Endodermal cell (in vitro differentiated cells): ENCODE data around the gene NPEPPS. TPM values are rescaled to one million over a fixed set of nuclear protein-coding genes. Genes with fewer than 3 reads are reported as not detected.

Source experiments
- DNase-seq: peaks from one replicate; pipeline ENCODE4 v3.0.0-alpha.2; 2017
- H3K27ac ChIP-seq: 2 replicates; pipeline ENCODE4 v1.5.1; 2013; ENCODE audit warnings: mild to moderate bottlenecking, low read depth, low read length, moderate library complexity
- H3K27me3 ChIP-seq: 2 replicates; pipeline ENCODE4 v1.6.1; 2013; ENCODE audit warnings: mild to moderate bottlenecking, low read length, moderate library complexity; ENCODE audit not compliant: insufficient read depth, control insufficient read depth, poor library complexity, severe bottlenecking
- H3K36me3 ChIP-seq: 2 replicates; pipeline ENCODE4 v1.7.0; 2013; ENCODE audit warnings: mild to moderate bottlenecking, low read length, moderate library complexity; ENCODE audit not compliant: control insufficient read depth, insufficient read depth
- H3K4me1 ChIP-seq: one replicate; pipeline ENCODE4 v1.7.0; 2013; ENCODE audit warnings: low read length; ENCODE audit not compliant: control insufficient read depth, insufficient read depth
- H3K4me3 ChIP-seq: 2 replicates; pipeline ENCODE4 v1.5.1; 2013; ENCODE audit warnings: mild to moderate bottlenecking, low read length, moderate library complexity
- H3K9ac ChIP-seq: 2 replicates; pipeline ENCODE4 v1.6.1; 2013; ENCODE audit warnings: mild to moderate bottlenecking, low read length, moderate library complexity; ENCODE audit not compliant: poor library complexity, severe bottlenecking; ENCODE audit errors: extremely low read depth
- H3K9me3 ChIP-seq: 2 replicates; pipeline ENCODE4 v1.6.1; 2013; ENCODE audit warnings: mild to moderate bottlenecking, low read length, moderate library complexity; ENCODE audit not compliant: control insufficient read depth
- H3K27ac Mint-ChIP-seq: 2 replicates; pipeline ENCODE4 v1.8.0; 2020; ENCODE audit warnings: mixed read lengths
- H3K27me3 Mint-ChIP-seq: 2 replicates; pipeline ENCODE4 v1.8.0; 2021; ENCODE audit warnings: mild to moderate bottlenecking, mixed read lengths; ENCODE audit not compliant: insufficient read depth
- H3K36me3 Mint-ChIP-seq: 2 replicates; pipeline ENCODE4 v1.8.0; 2020; ENCODE audit warnings: low read depth, mixed read lengths
- H3K4me1 Mint-ChIP-seq: 2 replicates; pipeline ENCODE4 v1.8.0; 2020; ENCODE audit warnings: mixed read lengths
- H3K4me3 Mint-ChIP-seq: 2 replicates; pipeline ENCODE4 v1.8.0; 2020; ENCODE audit warnings: mild to moderate bottlenecking, moderate library complexity, mixed read lengths
- H3K9me3 Mint-ChIP-seq: 2 replicates; pipeline ENCODE4 v1.8.0; 2020; ENCODE audit warnings: mild to moderate bottlenecking, mixed read lengths
- WGBS, 2 experiments: methylation state at CpG; one replicate each; pipeline versions ENCODE4 v1.1.5 to v1.1.7; 2013; ENCODE audit warnings: missing lambda C conversion rate in 2 of 2, mixed read lengths in 1 of 2; ENCODE audit not compliant: insufficient coverage in 1 of 2, insufficient read length in 1 of 2; 5-methylcytosine and 5-hydroxymethylcytosine counted together
- total RNA-seq, 2 donors: library from RNA; stranded (reverse); fragmentation: NEBNext Ultra II Directional in 1 of 2; extraction: Animal tissue kit (Norgen Biotek cat#: 25700) in 1 of 2; gene quantifications; 2 replicates in 1 of 2; 3 replicates in 1 of 2; pipeline ENCODE4 v1.2.1, GENCODE V29; 2021
- TF ChIP-seq, protein P1 (sequence below): fragments of 200-600 bp; sonication (generic); conservative IDR thresholded peaks from 2 replicates; pipeline ENCODE4 v1.5.0; 2021; ENCODE audit warnings: antibody characterized with exemption, mild to moderate bottlenecking

NPEPPS gene
- total RNA-seq, 2 donors from 2014 or later, result 178 to 194 TPM

DNA sequence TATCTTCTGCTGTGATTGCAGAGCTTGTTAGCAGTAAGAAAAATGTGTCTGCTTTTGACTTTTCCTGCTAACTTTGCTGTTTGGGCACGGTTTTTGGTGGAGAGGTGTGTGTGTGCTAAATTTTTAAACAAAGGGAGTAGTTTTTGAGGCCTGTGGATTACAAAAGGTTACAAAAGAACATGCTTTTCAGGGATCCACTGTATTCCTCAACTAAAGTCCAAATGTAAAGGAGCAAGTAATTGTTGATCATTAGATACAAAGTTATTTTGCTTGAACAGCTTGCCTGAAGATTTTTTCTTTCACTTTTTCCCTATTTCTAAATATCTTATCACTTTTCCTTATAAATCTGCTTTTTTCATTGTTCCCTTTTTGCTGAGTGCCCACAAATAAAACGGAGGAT, 120.8 kb downstream of the NPEPPS start:
- peak overlapping the region; percentile 99 for H3K4me3 ChIP-seq
- H3K27ac ChIP-seq, result no peak overlapping the region
- Mint-ChIP-seq H3K9me3 (no peaks in the 10 kb centered on the region), H3K27me3 (no peaks in the 10 kb centered on the region), H3K4me3 (peak overlapping the region; percentile 88), H3K27ac (peak overlapping the region; percentile 82), H3K36me3 (peaks cover 53% of the 10 kb centered on the region), H3K4me1 (peaks cover 24% of the 10 kb centered on the region)
- TF ChIP-seq, protein P1, sequence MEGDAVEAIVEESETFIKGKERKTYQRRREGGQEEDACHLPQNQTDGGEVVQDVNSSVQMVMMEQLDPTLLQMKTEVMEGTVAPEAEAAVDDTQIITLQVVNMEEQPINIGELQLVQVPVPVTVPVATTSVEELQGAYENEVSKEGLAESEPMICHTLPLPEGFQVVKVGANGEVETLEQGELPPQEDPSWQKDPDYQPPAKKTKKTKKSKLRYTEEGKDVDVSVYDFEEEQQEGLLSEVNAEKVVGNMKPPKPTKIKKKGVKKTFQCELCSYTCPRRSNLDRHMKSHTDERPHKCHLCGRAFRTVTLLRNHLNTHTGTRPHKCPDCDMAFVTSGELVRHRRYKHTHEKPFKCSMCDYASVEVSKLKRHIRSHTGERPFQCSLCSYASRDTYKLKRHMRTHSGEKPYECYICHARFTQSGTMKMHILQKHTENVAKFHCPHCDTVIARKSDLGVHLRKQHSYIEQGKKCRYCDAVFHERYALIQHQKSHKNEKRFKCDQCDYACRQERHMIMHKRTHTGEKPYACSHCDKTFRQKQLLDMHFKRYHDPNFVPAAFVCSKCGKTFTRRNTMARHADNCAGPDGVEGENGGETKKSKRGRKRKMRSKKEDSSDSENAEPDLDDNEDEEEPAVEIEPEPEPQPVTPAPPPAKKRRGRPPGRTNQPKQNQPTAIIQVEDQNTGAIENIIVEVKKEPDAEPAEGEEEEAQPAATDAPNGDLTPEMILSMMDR, result no peak
- no peak for DNase-seq
- 88 to 100% methylated on average over 1 to 2 of the region's 2 CpGs for WGBS, 2 experiments
- no peaks in the 10 kb centered on the region for H3K27me3 ChIP-seq
- H3K36me3 ChIP-seq, result peaks cover 53% of the 10 kb centered on the region
- peaks cover 8% of the 10 kb centered on the region for H3K4me1 ChIP-seq
- no peak overlapping the region for H3K9ac ChIP-seq
- H3K9me3 ChIP-seq, result no peaks in the 10 kb centered on the region

DNA sequence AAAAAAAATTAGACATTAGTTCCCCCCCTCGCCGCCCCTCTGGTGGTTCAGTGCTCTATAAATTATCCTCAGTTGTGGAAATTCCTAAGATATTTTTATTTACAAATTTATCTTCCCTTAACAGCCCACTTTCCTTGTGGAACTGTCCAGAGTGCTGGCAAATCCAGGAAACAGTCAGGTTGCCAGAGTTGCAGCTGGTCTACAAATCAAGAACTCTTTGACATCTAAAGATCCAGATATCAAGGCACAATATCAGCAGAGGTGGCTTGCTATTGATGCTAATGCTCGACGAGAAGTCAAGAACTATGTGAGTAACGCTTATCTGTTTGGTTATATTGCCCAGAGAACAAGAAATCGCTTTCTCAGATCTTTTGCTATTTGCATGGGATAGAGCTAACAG, 121.7 kb downstream of the NPEPPS start:
- Mint-ChIP-seq H3K4me1 (peaks cover 24% of the 10 kb centered on the region), H3K9me3 (no peaks in the 10 kb centered on the region), H3K36me3 (peaks cover 62% of the 10 kb centered on the region), H3K4me3 (peak overlapping the region; percentile 88), H3K27ac (peak overlapping the region; percentile 74), H3K27me3 (no peaks in the 10 kb centered on the region)
- WGBS, 2 experiments, result 90 to 94% methylated on average over 4 to 6 of the region's 6 CpGs
- no peak overlapping the region for H3K27ac ChIP-seq
- TF ChIP-seq, protein P1, result no peak
- no peaks in the 10 kb centered on the region for H3K27me3 ChIP-seq
- peaks cover 8% of the 10 kb centered on the region for H3K4me1 ChIP-seq
- peak; percentile 64 for DNase-seq
- H3K9me3 ChIP-seq, result no peaks in the 10 kb centered on the region
- no peak overlapping the region for H3K9ac ChIP-seq
- H3K36me3 ChIP-seq, result peaks cover 62% of the 10 kb centered on the region
- peak overlapping the region; percentile 99 for H3K4me3 ChIP-seq

DNA sequence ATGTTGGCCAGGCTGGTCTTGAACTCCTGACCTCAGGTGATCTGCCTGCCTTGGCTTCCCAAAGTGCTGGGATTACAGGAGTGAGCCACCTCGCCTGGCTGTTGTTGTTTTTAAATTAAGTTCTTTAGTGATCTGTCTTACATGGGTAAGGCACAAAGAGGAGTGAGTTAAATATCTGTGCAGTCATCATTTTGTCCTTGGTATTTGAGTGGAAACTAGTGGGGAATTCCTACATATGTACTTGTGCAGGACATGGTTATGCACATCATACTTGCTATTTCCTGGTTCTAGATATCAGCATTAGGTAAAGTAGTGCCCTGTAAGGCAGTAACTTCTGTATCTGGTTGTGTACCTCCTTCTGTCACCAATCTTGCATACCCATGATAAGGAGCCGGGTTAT, 122.5 kb downstream of the NPEPPS start:
- peaks cover 24% of the 10 kb centered on the region for H3K4me1 Mint-ChIP-seq
- Histone ChIP-seq H3K4me1 (peaks cover 8% of the 10 kb centered on the region), H3K9ac (no peak overlapping the region), H3K9me3 (no peaks in the 10 kb centered on the region), H3K4me3 (peak overlapping the region; percentile 44), H3K27me3 (no peaks in the 10 kb centered on the region), H3K27ac (no peak overlapping the region), H3K36me3 (peaks cover 71% of the 10 kb centered on the region)
- H3K36me3 Mint-ChIP-seq, result peaks cover 69% of the 10 kb centered on the region
- DNase-seq, result no peak
- no peak overlapping the region for H3K4me3 Mint-ChIP-seq
- TF ChIP-seq, protein P1, result no peak
- no peaks in the 10 kb centered on the region for H3K9me3 Mint-ChIP-seq
- 67% methylated on average over 2 of the region's 2 CpGs; no CpG with 5 or more reads in 1 of the 2 experiments for WGBS, 2 experiments
- no peak overlapping the region for H3K27ac Mint-ChIP-seq
- no peaks in the 10 kb centered on the region for H3K27me3 Mint-ChIP-seq
